HG03066 (cell line): Measurements from ENCODE around the gene EYS.

Experiments
- ATAC-seq: cut with Tn5 transposase; IDR thresholded peaks from one replicate; pipeline ENCODE4 v1.9.1; 2021; ENCODE audit warnings: low read depth; ENCODE audit not compliant: unreplicated experiment

Gene EYS

DNA sequence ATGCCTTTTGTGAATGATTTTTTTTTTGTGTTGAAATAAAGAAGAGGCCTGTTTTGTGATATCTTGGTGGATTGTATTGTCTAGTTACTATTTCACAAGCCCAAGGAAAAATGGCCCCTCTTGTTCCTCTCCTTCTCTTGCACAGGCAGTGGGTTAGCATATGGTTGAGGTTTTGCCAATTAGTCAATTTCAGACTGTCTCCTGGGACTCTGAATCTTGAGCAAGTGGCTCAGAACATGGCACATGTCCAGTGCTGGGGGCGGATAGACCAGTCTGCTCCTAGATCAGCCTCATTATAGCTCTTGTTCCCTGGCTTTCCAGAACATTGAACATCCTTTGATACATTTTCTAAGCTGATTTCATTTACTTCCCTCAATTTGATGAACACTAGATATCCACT lies 1482.2 kb downstream of the EYS start:
- ATAC-seq, result no peak

DNA sequence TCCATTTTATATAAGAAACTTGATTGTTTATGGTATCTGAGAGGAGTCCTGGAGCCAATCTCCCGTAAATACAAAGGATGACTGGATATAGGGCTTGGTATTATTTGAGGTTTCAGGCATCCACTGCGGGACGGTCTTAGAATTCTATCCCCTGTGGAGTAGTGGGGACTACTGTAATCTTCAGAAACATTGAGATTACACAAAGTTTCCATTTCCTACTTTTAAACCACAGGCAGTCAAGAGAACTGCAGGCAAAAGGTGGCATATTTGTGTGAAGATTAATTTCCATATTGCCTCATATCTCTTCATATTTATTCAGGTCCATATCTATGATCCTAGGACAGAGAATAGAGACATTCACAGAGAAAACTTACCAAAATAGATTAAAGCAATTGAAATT lies 1485.2 kb downstream of the EYS start:
- ATAC-seq, result no peak

DNA sequence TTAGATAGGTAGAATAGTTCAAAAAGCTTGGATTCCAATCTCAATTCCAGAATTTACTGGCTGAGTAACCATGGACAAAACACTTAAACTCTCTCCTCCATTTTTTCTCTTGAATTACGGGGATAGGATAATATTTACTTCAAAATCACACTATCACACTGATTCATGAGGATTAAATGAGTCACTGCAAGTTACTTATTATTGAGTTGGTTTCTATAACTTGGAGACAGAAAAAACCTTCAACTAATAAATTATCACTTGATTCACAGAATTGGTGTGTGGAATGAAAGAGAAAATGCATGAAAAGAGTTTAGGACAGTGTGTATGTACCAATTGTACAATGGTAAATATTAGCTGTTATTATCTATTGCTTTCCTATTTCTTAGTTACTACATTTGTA lies 1486.2 kb downstream of the EYS start:
- no peak for ATAC-seq

DNA sequence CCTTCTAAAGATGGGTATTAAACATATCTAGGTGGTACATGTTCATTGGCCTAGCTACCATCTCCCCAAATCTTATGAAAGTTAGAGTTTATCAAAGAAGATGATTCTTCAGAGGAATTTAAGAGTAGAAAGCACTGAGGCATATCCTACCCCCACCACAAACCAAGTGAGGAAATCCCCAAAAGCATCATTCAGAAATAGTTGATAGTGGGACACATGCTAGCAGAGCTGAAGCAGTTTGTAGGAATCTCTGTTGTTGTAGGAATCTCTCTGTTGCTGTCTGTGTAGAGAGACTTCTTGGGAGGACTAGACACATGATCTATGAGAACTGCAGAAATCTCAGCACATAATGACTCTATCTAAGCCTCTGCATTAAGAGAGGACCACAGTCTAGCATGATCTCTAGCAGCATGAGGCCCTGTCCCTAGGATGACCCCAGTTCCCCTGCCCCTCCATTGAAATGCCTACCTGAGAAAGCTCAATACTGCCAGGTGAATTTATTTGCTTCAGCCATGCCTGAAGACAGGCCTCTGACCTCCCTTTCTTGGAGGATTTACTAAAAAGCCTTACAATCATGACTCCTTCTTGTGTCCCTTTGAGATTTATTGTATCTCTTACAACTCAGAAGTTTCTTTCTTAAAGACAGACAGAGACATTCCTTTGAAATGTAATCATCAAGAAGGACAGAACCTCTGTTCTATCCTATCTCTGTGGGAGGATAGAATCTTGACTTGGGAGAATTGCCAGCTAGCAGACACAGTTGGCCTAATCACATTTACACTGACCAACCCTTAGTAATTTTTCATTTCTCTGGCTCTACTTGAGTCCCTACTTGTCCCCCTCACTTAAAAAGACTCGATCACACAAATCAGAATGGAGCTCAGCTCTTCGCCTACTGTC lies 1489.1 kb downstream of the EYS start:
- no peak for ATAC-seq

DNA sequence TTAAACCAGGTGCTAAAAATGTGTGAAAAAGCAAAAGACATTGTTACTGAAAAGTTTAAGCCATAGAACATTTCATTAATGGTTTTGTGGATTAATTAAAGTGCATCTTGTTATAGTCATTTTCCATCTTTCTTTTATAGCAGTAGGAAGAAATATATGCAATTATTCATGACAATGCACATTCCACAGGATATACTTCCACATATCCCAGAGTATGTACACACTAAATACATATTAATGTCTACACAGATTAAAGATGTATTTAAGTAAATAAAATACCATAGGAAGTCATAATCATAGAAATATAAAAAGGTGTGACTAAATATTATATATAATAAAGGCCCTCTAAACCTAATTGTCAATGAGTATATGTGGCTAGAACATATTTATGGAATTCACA lies 1492.7 kb downstream of the EYS start:
- ATAC-seq, result no peak

DNA sequence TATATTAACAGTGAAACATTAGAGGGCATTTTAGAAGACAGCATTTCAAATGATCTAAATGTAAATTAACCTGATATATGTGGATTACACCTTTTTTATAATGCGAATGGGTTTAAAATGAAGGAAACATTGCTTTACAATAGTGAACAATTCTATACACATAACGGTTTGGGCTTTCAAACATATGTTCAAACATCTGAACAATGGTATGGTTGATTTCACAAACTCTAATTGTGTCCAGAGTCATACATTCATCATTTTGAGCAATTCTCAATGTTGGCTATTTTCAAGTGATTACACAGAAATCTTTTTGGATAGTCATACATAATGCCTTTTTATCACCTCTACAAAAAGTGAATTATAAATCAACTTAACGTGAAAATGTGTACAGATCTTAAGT lies 1493.3 kb downstream of the EYS start:
- no peak for ATAC-seq

DNA sequence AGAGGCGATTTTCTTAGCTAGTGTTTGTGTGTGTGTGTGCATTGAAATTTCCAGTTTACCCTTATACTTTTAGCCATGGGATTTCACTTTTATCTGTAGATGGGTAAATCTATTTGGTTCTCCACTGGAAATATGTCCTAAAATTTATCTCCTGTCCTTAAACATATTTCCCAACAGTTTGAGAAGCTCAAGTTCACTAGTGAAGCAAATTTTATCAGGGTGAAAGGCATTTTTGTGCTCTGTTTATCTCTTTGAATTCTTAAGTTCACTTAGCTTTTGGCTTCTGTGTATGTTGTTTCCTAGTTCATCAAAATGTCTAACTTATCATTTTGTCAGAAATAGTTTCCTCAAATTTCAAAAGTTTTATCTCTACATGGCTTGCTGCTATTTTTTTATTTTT lies 1509.8 kb downstream of the EYS start:
- ATAC-seq, result no peak

DNA sequence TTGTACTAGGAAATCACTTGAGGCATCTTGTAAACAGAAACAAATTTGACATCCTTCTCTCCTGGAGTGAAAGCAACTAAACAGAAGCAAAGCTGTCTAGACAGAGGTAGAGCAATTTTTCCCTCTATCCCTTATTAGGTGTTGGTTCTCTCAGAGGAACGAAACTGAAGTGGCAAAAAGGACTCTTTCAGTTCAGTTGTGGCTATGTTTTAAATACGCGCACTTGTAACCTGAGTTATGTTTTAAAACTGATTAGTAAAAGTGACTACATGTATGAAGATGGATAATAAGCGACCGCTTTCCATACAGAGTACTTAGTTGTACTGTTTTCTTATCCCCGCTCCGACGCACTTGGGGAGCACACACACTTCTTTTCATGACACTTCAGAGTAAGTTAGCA lies 1520.4 kb downstream of the EYS start:
- no peak for ATAC-seq

DNA sequence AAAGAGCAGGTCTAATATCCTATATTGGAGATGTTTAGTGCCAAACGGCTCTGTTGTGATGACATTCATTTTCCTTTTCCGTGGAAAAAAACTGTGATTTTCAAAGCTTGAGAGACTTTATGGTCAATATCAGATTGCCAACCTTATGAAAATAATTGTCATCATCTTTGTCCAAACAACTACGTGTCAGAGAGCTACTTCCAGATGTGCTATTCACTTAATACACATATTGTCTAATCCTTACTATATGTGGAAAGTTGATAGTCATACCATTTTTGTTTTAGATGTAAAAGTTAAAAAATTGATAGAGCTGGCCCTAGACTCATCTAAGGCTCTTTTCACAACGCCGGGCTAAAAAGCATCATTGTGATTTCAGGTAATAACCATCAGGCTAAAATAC lies 1521.4 kb downstream of the EYS start:
- no peak for ATAC-seq

DNA sequence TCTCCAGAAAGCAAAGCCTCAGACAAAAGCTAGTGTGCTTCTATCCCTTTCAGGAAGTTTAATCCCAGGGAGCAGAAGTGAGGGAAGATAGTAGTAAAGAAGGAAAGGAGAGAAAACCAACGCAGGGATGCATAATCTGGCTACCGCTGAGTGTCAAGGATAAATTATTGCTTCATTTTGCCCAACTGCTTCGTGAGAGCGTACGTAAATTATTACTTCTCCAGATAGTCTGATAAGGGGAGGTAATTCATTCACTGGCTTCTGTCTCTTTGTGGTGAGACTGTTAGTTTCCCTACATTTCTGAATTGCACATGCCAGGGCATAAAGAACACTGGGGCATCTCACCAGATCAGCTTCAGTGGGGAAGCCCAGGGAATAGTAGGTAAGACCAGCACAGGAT lies 1531.7 kb downstream of the EYS start:
- no peak for ATAC-seq

DNA sequence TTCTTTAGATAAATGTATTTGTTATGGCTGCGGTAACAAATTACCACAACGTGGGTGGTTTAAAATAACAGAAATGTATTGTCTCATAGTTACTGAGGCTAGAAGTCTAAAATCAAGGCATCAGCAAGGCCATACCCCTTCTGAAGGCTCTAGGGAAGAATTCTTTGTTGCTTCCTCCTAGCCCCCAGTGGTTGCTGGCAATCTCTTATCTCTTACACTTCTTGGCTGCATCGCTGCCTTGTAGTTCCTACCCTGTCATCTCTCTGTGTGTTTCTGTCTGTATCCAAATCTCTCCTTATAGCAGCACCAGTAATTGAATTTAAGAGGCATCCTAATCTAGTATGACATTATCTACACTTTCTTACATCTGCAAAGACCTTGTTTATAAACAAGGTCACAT lies 1536.7 kb downstream of the EYS start:
- ATAC-seq, result no peak

DNA sequence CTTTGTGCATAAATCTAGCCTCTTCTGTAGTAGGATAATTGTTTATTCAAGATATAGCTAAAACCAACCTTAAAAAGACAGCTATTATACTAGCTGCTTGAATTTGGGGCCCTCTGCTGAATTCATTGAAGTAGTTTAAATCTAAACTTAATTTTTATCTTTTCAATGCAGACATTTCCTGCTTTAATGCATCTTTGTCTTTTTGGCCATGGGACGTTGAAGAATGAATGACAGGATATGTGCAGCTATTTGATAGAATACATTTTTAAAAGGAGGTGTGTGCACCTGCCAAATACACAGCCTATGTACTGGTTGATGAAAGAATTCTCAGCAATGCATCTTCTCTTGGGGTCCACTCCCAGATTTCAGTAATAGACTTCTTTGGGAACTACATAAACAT lies 1546.5 kb downstream of the EYS start:
- ATAC-seq, result no peak

DNA sequence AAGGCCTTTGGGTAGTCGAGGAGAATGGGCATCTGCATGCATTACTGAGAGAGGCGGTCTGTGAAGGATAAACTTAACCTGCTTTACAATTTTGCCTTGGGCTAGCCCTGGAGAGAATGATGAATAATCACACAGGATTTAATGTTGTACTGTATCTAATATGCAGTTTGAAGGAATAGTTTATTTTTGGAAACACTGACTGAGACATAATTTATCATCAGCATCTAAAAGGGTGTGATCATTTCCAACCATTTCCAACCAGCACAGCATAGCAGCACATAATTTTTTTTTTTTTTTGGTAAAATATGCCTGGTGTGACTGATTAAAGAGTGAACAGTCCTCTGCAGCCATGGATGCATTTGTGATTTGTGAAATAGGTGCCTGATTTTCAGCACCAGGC lies 1552.0 kb downstream of the EYS start:
- ATAC-seq, result no peak

DNA sequence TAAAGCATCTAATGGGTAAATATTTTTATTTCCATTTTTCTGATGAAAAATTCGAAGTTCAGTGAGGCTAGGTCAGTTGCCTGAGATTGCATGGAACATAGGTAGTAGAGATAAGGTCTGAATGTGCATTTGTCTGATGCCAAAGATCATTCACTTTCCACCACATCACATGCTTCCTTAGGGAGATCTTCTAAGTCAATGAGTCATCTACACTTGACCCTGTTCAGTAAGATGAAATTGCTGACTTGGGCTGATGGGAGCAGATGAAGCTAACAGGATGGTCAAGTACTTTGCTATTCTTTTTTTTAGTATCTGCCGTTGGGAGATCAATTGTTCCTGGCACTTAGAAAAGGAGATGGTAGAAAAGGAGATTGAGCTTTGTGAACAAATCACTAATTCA lies 1560.2 kb downstream of the EYS start:
- ATAC-seq, result no peak

DNA sequence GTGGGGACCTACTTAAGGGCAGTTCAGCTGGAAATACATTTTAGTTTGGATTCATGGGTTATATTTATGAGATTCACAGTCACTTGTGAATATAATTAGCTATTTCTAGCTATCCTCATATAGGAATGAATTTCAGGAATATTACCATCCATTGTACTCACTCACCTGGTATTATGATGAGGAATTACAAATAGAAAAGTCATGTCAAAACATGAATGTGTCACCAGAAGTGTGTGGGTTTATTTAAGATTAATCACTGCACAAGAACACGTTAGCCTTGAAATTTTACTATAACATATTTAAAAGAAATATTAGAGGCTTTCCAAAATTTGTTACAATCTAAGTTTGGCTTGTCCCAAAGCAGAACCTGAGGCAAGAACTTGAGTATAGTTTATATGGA lies 1560.9 kb downstream of the EYS start:
- no peak for ATAC-seq

DNA sequence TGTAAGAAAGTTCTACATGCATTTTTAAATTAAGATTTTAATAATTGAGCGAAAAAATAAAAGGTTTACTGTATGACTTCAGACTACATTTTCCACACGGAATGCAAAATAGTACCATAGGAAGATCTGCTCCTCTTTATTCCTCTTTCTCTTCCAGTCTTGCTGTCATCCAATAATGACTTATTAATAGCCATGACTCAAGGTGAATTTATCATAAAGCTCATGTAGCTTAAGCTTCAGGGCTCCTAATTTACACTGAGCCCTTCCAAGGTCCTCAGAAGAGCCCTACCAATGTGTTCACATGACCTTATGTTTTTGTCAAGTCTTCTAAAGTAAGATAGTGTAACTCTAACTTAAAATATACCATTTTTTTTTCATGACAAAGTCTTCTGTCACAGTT lies 1561.4 kb downstream of the EYS start:
- no peak for ATAC-seq

DNA sequence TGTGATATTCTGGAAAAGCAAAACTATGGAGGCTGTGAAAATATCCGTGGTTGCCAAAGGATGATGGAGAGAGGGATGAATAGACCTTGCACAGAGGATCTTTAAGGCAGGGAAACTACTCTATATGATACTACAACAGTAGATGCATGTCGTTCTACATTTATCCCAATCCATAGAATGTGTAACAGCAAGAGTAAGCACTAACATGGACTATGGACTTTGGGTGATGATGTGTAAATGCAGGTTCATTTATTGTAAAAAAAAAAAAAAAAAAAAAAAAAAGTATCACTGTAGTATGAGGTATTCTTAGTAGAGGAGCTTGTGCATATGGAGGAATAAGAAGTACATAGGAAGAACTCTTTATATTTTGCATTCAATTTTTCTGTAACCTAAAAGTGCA lies 1563.9 kb downstream of the EYS start:
- no peak for ATAC-seq

DNA sequence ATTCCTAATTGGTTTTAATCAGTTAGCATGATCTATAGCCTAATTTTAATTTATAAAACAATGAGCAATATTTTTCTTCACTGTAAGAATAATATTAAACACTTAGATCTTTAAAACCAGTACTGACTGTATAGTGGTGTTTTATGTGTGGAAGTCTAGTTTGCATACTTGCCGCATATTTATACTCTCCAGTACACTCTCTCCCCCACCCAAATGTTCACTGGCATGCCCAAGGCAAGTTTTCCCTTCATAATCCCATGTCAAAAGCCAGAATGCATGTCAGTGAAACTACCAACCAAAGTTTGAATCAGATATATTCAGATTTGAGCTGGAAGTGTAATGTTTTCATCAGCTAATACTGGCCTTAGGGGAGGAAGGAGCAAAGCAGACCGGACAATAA lies 1565.3 kb downstream of the EYS start:
- no peak for ATAC-seq

DNA sequence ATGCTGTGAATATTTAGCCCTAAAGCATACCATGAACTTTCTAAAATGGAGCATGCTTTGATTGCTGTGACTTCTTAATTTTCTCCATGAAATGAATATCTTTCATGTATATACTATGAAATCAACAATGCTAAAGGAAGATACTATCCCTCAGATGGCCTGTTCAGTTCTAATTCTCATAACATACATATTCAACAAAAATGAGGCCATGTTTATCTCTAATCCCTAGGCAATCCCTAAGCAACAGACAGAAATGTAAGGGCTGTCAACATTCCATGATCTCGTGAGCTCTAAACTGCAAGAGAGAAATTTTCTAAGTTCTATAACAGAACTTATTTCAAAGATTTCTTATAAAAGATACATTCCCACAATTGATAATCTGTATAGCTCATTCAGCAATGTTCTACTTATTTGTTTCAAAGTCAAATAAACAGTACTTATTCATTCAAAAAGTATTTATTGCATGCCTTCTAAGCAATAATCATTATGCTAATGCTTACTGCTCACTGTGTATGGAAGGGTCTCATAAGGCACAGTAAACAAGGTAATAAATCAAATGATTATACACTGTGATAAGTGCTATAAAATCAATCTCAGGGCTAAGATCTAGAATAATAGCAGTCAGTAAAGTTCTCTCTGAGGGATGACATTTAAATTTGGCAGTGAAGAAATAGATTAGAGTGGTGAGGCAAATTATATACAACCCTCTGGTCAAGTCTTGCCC lies 1578.6 kb downstream of the EYS start:
- ATAC-seq, result no peak

DNA sequence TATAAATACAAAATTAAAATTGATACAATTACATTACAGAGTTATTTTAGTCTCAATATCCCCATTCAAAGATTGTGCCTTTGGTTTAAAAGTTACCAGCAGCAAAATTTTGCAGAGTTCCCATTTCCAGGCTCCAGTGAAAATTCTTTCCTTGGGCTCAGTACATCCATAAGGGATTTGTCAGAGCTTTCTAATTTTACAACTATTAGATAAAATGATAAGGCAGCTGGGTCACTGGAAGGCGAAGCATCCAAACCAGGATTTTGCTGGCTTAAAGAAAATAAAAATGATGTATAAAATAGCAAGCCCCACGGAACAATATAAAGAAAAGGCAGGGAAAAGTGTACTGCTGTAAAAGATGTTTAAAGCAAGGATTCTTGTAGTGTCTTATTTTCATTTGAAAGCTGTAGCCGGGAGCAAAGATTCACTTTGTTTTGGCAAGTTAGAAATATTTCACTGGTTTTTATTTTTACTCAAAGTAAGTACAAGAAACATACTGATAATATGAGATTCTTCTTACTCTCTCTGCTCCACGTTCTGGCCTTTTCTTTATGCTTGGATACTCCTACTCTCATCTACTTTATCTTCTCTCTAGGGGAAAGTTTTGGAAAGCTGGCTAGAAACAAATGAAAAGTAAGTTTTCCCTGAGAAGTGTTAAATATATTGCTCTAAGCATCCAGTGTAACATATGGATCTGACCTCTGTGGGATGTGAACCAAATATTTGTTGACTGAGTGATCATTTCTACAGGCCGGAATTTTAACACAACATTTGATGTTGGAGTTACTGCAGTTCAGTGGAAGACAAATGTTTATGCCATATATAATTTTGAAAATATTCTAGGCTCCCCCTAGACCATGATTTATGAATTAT lies 1583.0 kb downstream of the EYS start:
- no peak for ATAC-seq

DNA sequence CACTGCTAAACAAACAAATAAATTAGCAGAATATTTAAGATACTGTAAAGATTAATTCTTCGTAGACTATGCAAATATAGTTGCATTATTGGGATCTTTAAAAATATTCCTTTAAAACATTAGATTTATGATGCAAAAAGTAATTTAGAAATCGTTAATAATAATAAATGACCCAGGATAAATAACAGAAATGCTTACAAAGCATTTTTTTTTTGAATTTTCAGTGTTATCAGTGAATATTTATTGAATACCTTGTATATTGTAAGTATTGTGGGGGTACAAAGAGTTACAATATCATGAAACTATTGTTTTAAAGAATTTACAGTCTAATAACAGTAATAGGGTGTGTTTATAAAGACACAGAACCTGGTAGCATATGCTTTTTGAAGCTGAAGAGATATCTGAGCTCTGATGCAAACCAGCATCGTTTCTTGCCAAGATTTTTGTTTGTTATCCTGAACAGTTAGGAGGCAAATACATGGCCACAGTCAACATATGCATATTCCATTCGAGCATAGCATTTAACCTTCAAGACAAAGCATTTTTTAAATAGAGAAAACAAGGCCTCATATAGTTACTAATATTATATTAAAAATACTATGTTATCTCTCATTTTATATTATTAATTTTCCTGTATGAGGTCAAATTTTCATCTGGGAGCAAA lies 1584.2 kb downstream of the EYS start:
- ATAC-seq, result no peak
